ENCODE data around the gene DMC1. TPM values are rescaled to one million over a fixed set of nuclear protein-coding genes. Genes with fewer than 3 reads are reported as not detected.

DMC1 gene
- polyA plus RNA-seq, 4 donors, result 4.2 to 5.7 (median 4.6) TPM

- no peak for DNase-seq (ENCODE audit: low read depth in 4 of 4, low spot score in 3 of 4)
Measured at GRCh38 chr22:38504731-38505540, 65.0 kb downstream of the DMC1 start.

- no peak for DNase-seq (ENCODE audit: low read depth in 4 of 4, low spot score in 3 of 4)
Measured at GRCh38 chr22:38503021-38503420, 67.0 kb downstream of the DMC1 start.

- DNase-seq (ENCODE audit: low read depth in 4 of 4, low spot score in 3 of 4), result no peak
Measured at GRCh38 chr22:38501797-38502672, 67.9 kb downstream of the DMC1 start.

- DNase-seq (ENCODE audit: low read depth in 4 of 4, low spot score in 3 of 4), result no peak
Measured at GRCh38 chr22:38497869-38498268, 72.1 kb downstream of the DMC1 start.

GRCh38 chr22:38494939-38495338 lies 75.0 kb downstream of the DMC1 start:
- no peak for DNase-seq (ENCODE audit: low read depth in 4 of 4, low spot score in 3 of 4)

GRCh38 chr22:38494498-38494897 lies 75.5 kb downstream of the DMC1 start:
- no peak for DNase-seq (ENCODE audit: low read depth in 4 of 4, low spot score in 3 of 4)

- no peak for DNase-seq (ENCODE audit: low read depth in 4 of 4, low spot score in 3 of 4)
Measured at GRCh38 chr22:38491707-38492348, 78.2 kb downstream of the DMC1 start.

- DNase-seq (ENCODE audit: low read depth in 4 of 4, low spot score in 3 of 4), result no peak
Measured at GRCh38 chr22:38490915-38491314, 79.1 kb downstream of the DMC1 start.

- no peak for DNase-seq (ENCODE audit: low read depth in 4 of 4, low spot score in 3 of 4)
Measured at GRCh38 chr22:38490475-38490874, 79.5 kb downstream of the DMC1 start.

GRCh38 chr22:38489561-38490145 lies 80.3 kb downstream of the DMC1 start:
- no peak for DNase-seq (ENCODE audit: low read depth in 4 of 4, low spot score in 3 of 4)

GRCh38 chr22:38489142-38489541 lies 80.8 kb downstream of the DMC1 start:
- no peak for DNase-seq (ENCODE audit: low read depth in 4 of 4, low spot score in 3 of 4)

- DNase-seq (ENCODE audit: low read depth in 4 of 4, low spot score in 3 of 4), result no peak
Measured at GRCh38 chr22:38487946-38488345, 82.0 kb downstream of the DMC1 start.

GRCh38 chr22:38485783-38486182 lies 84.2 kb downstream of the DMC1 start:
- no peak for DNase-seq (ENCODE audit: low read depth in 4 of 4, low spot score in 3 of 4)

GRCh38 chr22:38484244-38484643 lies 85.7 kb downstream of the DMC1 start:
- DNase-seq (ENCODE audit: low read depth in 4 of 4, low spot score in 3 of 4), result no peak

GRCh38 chr22:38482662-38483308 lies 87.2 kb downstream of the DMC1 start:
- no peak for DNase-seq (ENCODE audit: low read depth in 4 of 4, low spot score in 3 of 4)

- DNase-seq (ENCODE audit: low read depth in 4 of 4, low spot score in 3 of 4), result no peak
Measured at GRCh38 chr22:38481871-38482332, 88.1 kb downstream of the DMC1 start.

- no peak for DNase-seq (ENCODE audit: low read depth in 4 of 4, low spot score in 3 of 4)
Measured at GRCh38 chr22:38481162-38481870, 88.7 kb downstream of the DMC1 start.

GRCh38 chr22:38479096-38479837 lies 90.7 kb downstream of the DMC1 start:
- DNase-seq (ENCODE audit: low read depth in 4 of 4, low spot score in 3 of 4), result no peak

GRCh38 chr22:38477585-38477984 lies 92.4 kb downstream of the DMC1 start:
- DNase-seq (ENCODE audit: low read depth in 4 of 4, low spot score in 3 of 4), result no peak
